NCI-H146 (cell line): ENCODE data around the gene RAB3IP.
"Not testable (repeated sequence)": the region's sequence is repeated elsewhere in the genome, so short reads cannot be mapped to it uniquely, and the experiment has no call there.

Experiments used
- DNase-seq: peaks from one replicate; lab custom pipeline; 2025; lab: John Stamatoyannopoulos, UW

RAB3IP gene

GRCh38 chr12:69836015-69836414 is 97.4 kb downstream of the RAB3IP start:
- no peak for DNase-seq

DNA sequence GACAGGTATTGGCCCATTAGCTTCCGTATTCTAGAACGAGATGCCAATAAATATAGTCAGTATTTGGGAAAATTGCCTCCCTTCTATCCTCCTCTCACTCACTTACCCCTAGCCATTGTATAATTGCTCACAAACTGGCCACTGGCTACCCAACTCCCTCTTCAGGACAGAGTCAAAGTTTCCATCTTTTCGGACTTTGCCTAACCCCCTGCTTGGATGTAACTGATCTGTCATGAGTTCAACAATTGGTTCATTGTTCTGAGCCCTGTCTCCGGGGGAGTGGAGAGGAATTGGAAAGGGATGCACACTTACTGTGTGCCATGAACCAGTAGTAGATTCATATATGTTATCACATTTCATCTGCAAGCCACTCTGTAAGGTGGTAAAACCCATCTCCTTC is 98.5 kb downstream of the RAB3IP start:
- DNase-seq: no peak

- no peak for DNase-seq
Observed at GRCh38 chr12:69837657-69838415, 99.2 kb downstream of the RAB3IP start.

- no peak for DNase-seq
Observed at GRCh38 chr12:69840727-69841126, 102.1 kb downstream of the RAB3IP start.

GRCh38 chr12:69843608-69844007 is 104.9 kb downstream of the RAB3IP start:
- DNase-seq: no peak

- DNase-seq: no peak
Observed at GRCh38 chr12:69844416-69844815, 105.8 kb downstream of the RAB3IP start.

- DNase-seq: no peak
Observed at GRCh38 chr12:69844836-69845235, 106.2 kb downstream of the RAB3IP start.

DNA sequence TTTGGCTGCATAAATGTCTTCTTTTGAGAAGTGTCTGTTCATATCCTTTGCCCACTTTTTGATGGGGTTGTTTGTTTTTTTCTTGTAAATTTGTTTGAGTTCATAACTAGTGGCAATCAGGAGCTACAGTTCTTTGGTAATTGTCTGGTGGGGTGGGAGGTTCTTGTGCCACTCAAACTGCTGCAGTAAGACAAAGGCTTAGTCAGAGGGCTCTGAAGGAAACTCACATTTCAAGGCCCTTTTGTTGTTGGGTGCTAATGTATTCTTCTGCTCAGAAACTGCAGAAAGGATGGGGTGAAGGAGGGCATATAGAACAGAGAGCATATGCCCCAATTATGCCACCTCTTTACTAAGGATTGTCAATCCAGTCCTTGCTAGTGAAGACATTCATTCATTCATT is 108.3 kb downstream of the RAB3IP start:
- no peak for DNase-seq

- DNase-seq: no peak
Observed at GRCh38 chr12:69851976-69852375, 113.3 kb downstream of the RAB3IP start.

DNA sequence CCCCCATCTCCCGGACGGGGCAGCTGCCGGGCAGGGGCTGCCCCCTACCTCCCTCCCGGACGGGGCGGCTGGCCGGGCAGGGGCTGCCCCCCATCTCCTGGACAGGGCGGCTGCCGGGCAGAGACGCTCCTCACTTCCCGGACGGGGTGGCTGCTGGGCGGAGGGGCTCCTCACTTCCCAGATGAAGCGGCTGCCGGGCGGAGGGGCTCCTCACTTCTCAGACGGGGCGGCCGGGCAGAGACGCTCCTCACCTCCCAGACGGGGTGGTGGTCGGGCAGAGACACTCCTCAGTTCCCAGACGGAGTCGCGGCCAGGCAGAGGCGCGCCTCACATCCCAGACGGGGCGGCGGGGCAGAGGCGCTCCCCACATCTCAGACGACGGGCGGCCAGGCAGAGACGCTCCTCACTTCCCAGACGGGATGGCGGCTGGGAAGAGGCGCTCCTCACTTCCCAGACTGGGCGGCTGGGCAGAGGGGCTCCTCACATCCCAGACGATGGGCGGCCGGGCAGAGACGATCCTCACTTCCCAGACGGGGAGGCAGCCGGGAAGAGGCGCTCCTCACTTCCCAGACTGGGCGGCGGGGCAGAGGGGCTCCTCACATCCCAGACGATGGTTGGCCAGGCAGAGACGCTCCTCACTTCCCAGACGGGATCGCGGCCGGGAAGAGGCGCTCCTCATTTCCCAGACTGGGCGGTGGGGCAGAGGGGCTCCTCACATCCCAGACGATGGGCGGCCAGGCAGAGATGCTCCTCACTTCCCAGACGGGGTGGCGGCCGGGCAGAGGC is 114.7 kb downstream of the RAB3IP start:
- not testable (repeated sequence) for DNase-seq

DNA sequence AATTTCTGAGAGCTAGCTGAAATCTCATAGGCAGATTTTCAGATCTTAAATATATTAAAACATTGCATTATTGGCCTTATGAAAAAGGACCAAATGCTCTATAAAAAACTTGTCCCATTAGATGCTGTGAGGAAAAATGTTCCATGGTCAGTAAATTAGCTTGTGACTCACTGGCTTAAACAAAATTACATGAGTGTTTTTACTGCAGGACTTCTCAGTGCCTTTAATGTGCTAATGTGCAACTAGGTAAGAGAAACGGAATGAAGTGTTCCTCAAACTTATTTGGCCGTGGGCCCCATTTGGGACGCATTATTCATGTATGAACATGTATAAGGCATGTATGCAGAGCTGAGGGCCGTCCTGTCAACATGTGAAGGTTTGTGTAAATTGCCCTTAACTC is 128.0 kb downstream of the RAB3IP start:
- no peak for DNase-seq

- no peak for DNase-seq
Observed at GRCh38 chr12:69868695-69869094, 130.0 kb downstream of the RAB3IP start.

GRCh38 chr12:69872804-69873203 is 134.1 kb downstream of the RAB3IP start:
- DNase-seq: no peak
